Astrocyte (in vitro differentiated cells and primary cell): ENCODE data around the gene SARS1.

ENCODE experiments used
- CTCF ChIP-seq: IDR thresholded peaks from 2 replicates; pipeline ENCODE4 v1.5.1; 2011; ENCODE audit warnings: low read depth, mild to moderate bottlenecking, inconsistent platforms, low read length, moderate library complexity; ENCODE audit not compliant: insufficient read depth
- EZH2 ChIP-seq: IDR thresholded peaks from 2 replicates; pipeline ENCODE4 v1.6.1; 2012; ENCODE audit warnings: mild to moderate bottlenecking, low read length, inconsistent platforms; ENCODE audit not compliant: insufficient read depth

- TF ChIP-seq CTCF (no peak), EZH2 (no peak)
These were observed 41.5 kb downstream of the SARS1 start for GRCh38 chr1:109255097-109255651.
